Loucy (cell line): Measurements from ENCODE around the gene HCK.

Experiments used
- CTCF ChIP-seq: fragments of 200-600 bp; sonication (generic); conservative IDR thresholded peaks from 2 replicates; pipeline ENCODE4 v1.5.1; 2014; ENCODE audit warnings: mild to moderate bottlenecking, antibody characterized with exemption, low read length
- EZH2phosphoT487 ChIP-seq: fragments of 200-600 bp; IDR thresholded peaks from 2 replicates; pipeline ENCODE4 v1.6.1; 2018; ENCODE audit warnings: antibody characterized with exemption, mild to moderate bottlenecking, moderate library complexity, borderline replicate concordance

DNA sequence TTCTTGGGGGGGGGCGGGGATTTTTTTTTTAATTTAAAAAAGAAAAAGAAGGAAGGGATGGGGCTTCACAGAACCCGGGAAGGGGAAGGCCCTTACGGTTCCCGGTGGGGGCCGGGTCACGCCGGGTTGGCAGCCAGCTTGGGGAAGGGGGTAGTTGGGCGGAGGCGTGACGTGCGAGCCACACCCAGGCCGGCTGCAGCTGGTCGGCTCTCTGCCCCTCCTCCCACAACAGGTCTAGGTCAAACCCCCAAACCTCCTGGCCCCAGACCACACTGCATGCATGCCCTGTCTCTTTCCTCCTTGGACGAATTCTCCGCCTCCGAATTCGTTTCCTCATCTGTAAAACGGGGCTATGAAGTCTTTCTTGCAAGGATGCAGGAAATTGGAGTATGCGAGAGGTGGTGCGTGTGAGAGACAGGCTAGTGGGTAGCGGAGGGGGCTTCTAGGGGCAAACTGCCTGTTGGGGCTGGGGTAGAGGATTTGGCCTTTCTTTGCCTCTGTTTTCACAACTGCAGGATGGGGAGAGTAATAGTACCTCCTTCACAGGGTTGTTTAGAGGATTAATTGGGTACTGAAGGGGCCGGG lies 828 bp downstream of the HCK start:
- TF ChIP-seq CTCF (no peak), EZH2phosphoT487 (no peak)
